ENCODE data around the gene GREM2. TPM values are rescaled to one million over a fixed set of nuclear protein-coding genes. Genes with fewer than 3 reads are reported as not detected.

Gene GREM2
- total RNA-seq, 1 experiment from 2014 or later, result 0.17 TPM

DNA sequence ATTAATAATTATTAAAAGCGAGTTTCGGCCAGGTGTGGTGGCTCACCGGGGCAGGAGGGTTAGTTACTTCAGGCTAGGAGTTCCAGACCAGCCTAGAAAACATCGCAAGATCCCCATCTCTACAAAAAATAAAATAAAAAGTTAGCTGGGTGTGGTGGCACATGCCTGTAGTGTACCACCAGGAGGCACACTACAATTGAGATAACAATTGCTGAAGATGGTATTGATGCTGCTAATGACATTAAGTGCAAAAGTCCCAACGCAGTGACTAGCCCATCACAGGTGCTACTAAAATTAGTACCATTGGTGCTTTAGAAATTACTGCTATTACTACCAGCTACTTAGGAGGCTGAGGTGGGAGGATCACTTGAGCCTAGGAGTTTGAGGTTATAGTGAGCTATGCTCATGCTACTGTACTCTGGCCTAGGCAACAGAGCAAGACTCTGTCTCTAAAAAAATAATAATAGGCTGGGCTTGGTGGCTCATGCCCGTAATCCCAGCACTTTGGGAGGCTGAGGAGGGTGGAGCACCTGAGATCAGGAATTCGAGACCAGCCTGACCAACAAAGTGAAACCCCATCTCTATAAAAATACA lies 156.6 kb downstream of the GREM2 start:
- Mint-ChIP-seq H3K9me3 (no peaks in the 10 kb centered on the region), H3K4me1 (no peaks in the 10 kb centered on the region), H3K4me3 (no peak overlapping the region), H3K27ac (no peak overlapping the region), H3K36me3 (no peaks in the 10 kb centered on the region), H3K27me3 (ENCODE audit: low read depth) (no peaks in the 10 kb centered on the region)
- CTCF ChIA-PET, result interaction anchor here (0.9 to 1.8 kb wide), 12 partner anchors 9 to 237 kb away, joined by 3 to 12 read pairs (median 6); partner anchors contain the start of gene GREM2
- ATAC-seq (peak; percentile 82), DNase-seq (ENCODE audit: low spot score) (no peak)
- POLR2A ChIA-PET, result interaction anchor here (0.5 kb wide), 1 partner anchor 216 kb away, joined by 3 read pairs; no protein-coding TSS in a partner anchor
- TF ChIP-seq GTF2I (CRISPR knock-in tag; conservative IDR thresholded peaks at IDR 0.05), result no peak
- no peak for TF ChIP-seq GABPB1 (CRISPR knock-in tag; IDR thresholded peaks at IDR 0.05)
- TF ChIP-seq ETV6 (CRISPR knock-in tag; IDR thresholded peaks at IDR 0.05), result no peak
- no peak for TF ChIP-seq TCF7 (CRISPR knock-in tag; IDR thresholded peaks at IDR 0.05; ENCODE audit: low read depth)
- no peak for TF ChIP-seq ESRRA (CRISPR knock-in tag; IDR thresholded peaks at IDR 0.05; ENCODE audit: borderline replicate concordance)
- no peak for TF ChIP-seq ZNF423 (CRISPR knock-in tag; IDR thresholded peaks at IDR 0.05)
- TF ChIP-seq, protein P1, sequence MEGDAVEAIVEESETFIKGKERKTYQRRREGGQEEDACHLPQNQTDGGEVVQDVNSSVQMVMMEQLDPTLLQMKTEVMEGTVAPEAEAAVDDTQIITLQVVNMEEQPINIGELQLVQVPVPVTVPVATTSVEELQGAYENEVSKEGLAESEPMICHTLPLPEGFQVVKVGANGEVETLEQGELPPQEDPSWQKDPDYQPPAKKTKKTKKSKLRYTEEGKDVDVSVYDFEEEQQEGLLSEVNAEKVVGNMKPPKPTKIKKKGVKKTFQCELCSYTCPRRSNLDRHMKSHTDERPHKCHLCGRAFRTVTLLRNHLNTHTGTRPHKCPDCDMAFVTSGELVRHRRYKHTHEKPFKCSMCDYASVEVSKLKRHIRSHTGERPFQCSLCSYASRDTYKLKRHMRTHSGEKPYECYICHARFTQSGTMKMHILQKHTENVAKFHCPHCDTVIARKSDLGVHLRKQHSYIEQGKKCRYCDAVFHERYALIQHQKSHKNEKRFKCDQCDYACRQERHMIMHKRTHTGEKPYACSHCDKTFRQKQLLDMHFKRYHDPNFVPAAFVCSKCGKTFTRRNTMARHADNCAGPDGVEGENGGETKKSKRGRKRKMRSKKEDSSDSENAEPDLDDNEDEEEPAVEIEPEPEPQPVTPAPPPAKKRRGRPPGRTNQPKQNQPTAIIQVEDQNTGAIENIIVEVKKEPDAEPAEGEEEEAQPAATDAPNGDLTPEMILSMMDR (IDR thresholded peaks at IDR 0.05), result peak; percentile 42; the same call in 1 of the 2 replicates
- TF ChIP-seq, protein P2, sequence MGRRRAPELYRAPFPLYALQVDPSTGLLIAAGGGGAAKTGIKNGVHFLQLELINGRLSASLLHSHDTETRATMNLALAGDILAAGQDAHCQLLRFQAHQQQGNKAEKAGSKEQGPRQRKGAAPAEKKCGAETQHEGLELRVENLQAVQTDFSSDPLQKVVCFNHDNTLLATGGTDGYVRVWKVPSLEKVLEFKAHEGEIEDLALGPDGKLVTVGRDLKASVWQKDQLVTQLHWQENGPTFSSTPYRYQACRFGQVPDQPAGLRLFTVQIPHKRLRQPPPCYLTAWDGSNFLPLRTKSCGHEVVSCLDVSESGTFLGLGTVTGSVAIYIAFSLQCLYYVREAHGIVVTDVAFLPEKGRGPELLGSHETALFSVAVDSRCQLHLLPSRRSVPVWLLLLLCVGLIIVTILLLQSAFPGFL (CRISPR knock-in tag; IDR thresholded peaks at IDR 0.05; ENCODE audit: borderline replicate concordance), result no peak

DNA sequence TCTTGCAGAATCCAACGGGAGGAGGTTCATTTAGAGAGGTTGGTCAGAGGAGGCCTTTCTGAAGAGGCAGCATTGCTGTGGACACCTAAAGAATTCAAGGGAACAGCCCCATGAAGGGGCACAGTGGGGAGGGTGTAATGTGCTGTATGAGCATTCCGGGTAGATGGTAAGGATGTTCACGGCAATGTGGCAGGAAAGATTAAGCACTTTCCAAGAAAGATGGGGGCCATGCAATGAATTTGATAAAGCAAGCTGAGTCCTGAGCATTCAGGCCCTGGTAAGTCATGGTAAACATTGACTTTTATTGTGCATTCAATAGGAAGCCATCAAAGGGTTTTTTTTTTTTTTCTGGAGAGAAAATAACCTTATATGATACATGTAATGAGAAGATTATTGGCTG lies 166.6 kb downstream of the GREM2 start:
- Mint-ChIP-seq H3K36me3 (no peaks in the 10 kb centered on the region), H3K4me3 (no peak overlapping the region), H3K27me3 (ENCODE audit: low read depth) (no peaks in the 10 kb centered on the region), H3K27ac (no peak overlapping the region), H3K9me3 (no peaks in the 10 kb centered on the region), H3K4me1 (no peaks in the 10 kb centered on the region)
- ChIA-PET POLR2A (no interaction called here), CTCF (interaction anchor here (2.1 kb wide), 1 partner anchor 10 kb away, joined by 7 read pairs; no protein-coding TSS in a partner anchor)
- DNase-seq (ENCODE audit: low spot score) (no peak), ATAC-seq (no peak)
- TF ChIP-seq ZNF263 (CRISPR knock-in tag; IDR thresholded peaks at IDR 0.05; ENCODE audit: low read depth) (no peak), PRRX2 (CRISPR knock-in tag; IDR thresholded peaks at IDR 0.05) (no peak), GRHL2 (CRISPR knock-in tag; IDR thresholded peaks at IDR 0.05; ENCODE audit: insufficient replicate concordance, severe bottlenecking) (no peak)
- TF ChIP-seq, protein P3, sequence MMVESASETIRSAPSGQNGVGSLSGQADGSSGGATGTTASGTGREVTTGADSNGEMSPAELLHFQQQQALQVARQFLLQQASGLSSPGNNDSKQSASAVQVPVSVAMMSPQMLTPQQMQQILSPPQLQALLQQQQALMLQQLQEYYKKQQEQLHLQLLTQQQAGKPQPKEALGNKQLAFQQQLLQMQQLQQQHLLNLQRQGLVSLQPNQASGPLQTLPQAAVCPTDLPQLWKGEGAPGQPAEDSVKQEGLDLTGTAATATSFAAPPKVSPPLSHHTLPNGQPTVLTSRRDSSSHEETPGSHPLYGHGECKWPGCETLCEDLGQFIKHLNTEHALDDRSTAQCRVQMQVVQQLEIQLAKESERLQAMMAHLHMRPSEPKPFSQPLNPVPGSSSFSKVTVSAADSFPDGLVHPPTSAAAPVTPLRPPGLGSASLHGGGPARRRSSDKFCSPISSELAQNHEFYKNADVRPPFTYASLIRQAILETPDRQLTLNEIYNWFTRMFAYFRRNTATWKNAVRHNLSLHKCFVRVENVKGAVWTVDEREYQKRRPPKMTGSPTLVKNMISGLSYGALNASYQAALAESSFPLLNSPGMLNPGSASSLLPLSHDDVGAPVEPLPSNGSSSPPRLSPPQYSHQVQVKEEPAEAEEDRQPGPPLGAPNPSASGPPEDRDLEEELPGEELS (CRISPR knock-in tag; IDR thresholded peaks at IDR 0.05), result no peak

DNA sequence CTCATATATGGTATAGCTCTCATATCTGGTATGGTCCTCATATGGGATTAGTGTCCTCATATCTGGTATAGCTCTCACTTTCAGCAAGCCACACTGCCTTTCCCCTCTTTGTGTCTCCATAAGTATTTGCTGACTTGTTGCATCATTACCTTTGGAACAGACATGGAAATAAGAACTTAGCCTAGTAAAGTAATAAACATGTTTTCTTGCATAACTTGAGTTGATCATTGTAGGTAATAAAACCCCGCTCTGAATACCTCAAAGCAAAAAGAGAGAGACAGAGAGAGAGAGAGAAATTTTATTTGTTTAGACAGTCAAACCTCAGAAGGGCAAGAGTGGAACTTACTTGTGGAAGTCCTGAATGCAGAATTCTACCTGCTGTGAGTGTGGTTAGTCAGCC lies 170.3 kb downstream of the GREM2 start:
- H3K27ac Mint-ChIP-seq, result no peak overlapping the region
- no peak overlapping the region for H3K4me3 Mint-ChIP-seq
- no peaks in the 10 kb centered on the region for H3K4me1 Mint-ChIP-seq
- POLR2A ChIA-PET, result no interaction called here
- H3K27me3 Mint-ChIP-seq (ENCODE audit: low read depth), result no peaks in the 10 kb centered on the region
- CTCF ChIA-PET, result no interaction called here
- H3K9me3 Mint-ChIP-seq, result no peaks in the 10 kb centered on the region
- DNase-seq (ENCODE audit: low spot score), result no peak
- H3K36me3 Mint-ChIP-seq, result no peaks in the 10 kb centered on the region
- no peak for ATAC-seq
- TF ChIP-seq TEAD1 (CRISPR knock-in tag; IDR thresholded peaks at IDR 0.05), result no peak
- no peak for TF ChIP-seq ZNF671 (CRISPR knock-in tag; IDR thresholded peaks at IDR 0.05)
- TF ChIP-seq, protein P4, sequence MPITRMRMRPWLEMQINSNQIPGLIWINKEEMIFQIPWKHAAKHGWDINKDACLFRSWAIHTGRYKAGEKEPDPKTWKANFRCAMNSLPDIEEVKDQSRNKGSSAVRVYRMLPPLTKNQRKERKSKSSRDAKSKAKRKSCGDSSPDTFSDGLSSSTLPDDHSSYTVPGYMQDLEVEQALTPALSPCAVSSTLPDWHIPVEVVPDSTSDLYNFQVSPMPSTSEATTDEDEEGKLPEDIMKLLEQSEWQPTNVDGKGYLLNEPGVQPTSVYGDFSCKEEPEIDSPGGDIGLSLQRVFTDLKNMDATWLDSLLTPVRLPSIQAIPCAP (CRISPR knock-in tag; IDR thresholded peaks at IDR 0.05), result no peak
- TF ChIP-seq, protein P5, sequence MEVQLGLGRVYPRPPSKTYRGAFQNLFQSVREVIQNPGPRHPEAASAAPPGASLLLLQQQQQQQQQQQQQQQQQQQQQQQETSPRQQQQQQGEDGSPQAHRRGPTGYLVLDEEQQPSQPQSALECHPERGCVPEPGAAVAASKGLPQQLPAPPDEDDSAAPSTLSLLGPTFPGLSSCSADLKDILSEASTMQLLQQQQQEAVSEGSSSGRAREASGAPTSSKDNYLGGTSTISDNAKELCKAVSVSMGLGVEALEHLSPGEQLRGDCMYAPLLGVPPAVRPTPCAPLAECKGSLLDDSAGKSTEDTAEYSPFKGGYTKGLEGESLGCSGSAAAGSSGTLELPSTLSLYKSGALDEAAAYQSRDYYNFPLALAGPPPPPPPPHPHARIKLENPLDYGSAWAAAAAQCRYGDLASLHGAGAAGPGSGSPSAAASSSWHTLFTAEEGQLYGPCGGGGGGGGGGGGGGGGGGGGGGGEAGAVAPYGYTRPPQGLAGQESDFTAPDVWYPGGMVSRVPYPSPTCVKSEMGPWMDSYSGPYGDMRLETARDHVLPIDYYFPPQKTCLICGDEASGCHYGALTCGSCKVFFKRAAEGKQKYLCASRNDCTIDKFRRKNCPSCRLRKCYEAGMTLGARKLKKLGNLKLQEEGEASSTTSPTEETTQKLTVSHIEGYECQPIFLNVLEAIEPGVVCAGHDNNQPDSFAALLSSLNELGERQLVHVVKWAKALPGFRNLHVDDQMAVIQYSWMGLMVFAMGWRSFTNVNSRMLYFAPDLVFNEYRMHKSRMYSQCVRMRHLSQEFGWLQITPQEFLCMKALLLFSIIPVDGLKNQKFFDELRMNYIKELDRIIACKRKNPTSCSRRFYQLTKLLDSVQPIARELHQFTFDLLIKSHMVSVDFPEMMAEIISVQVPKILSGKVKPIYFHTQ (CRISPR knock-in tag; IDR thresholded peaks at IDR 0.05), result no peak
- no peak for TF ChIP-seq ZBTB21 (CRISPR knock-in tag; IDR thresholded peaks at IDR 0.05; ENCODE audit: borderline replicate concordance)
- TF ChIP-seq, protein P6, sequence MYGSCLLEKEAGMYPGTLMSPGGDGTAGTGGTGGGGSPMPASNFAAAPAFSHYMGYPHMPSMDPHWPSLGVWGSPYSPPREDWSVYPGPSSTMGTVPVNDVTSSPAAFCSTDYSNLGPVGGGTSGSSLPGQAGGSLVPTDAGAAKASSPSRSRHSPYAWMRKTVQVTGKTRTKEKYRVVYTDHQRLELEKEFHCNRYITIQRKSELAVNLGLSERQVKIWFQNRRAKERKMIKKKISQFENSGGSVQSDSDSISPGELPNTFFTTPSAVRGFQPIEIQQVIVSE (CRISPR knock-in tag; IDR thresholded peaks at IDR 0.05; ENCODE audit: borderline replicate concordance), result no peak
- TF ChIP-seq, protein P7, sequence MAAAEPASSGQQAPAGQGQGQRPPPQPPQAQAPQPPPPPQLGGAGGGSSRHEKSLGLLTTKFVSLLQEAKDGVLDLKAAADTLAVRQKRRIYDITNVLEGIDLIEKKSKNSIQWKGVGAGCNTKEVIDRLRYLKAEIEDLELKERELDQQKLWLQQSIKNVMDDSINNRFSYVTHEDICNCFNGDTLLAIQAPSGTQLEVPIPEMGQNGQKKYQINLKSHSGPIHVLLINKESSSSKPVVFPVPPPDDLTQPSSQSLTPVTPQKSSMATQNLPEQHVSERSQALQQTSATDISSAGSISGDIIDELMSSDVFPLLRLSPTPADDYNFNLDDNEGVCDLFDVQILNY (CRISPR knock-in tag; IDR thresholded peaks at IDR 0.05), result no peak
- TF ChIP-seq ZNF317 (CRISPR knock-in tag; IDR thresholded peaks at IDR 0.05; ENCODE audit: borderline replicate concordance, low read depth), result no peak
- no peak for TF ChIP-seq ZNF138 (CRISPR knock-in tag; conservative IDR thresholded peaks at IDR 0.05)

Measured in WTC11 (cell line).